HS-5 (cell line): ENCODE results near the gene TMEM203.

Source experiments
- DNase-seq: peaks from one replicate; pipeline ENCODE4 v3.0.0-alpha.2; 2012; ENCODE audit warnings: low read depth

Gene TMEM203

GRCh38 chr9:137164370-137165249, 40.8 kb downstream of the TMEM203 start:
- DNase-seq: no peak

GRCh38 chr9:137163805-137164204, 41.6 kb downstream of the TMEM203 start:
- no peak for DNase-seq

- no peak for DNase-seq
Observed at GRCh38 chr9:137163365-137163715, 42.1 kb downstream of the TMEM203 start.

GRCh38 chr9:137162505-137163364, 42.7 kb downstream of the TMEM203 start:
- DNase-seq: no peak

GRCh38 chr9:137161558-137162486, 43.6 kb downstream of the TMEM203 start:
- DNase-seq: no peak

- no peak for DNase-seq
Observed at GRCh38 chr9:137160716-137161557, 44.5 kb downstream of the TMEM203 start.

- no peak for DNase-seq
Observed at GRCh38 chr9:137160054-137160425, 45.4 kb downstream of the TMEM203 start.

- no peak for DNase-seq
Observed at GRCh38 chr9:137159105-137160053, 46.1 kb downstream of the TMEM203 start.

- DNase-seq: no peak
Observed at GRCh38 chr9:137158625-137159024, 46.8 kb downstream of the TMEM203 start.

GRCh38 chr9:137157618-137158415, 47.6 kb downstream of the TMEM203 start:
- DNase-seq: no peak

- no peak for DNase-seq
Observed at GRCh38 chr9:137156567-137157375, 48.7 kb downstream of the TMEM203 start.
